Naive thymus-derived CD4-positive, alpha-beta T cell (primary cell): ENCODE measurements around the gene GNRH2. TPM values are rescaled to one million over a fixed set of nuclear protein-coding genes. Genes with fewer than 3 reads are reported as not detected.
"Not testable (repeated sequence)": the region's sequence is repeated elsewhere in the genome, so short reads cannot be mapped to it uniquely, and the experiment has no call there.

Experiments
- ATAC-seq: fragments of 150-1000 bp; cut with Tn5 transposase; 2 replicates; pipeline ENCODE4 v1.10.0; 2021; ENCODE audit warnings: mild to moderate bottlenecking, moderate library complexity
- CTCF ChIA-PET: fragments of 350-600 bp; sonication (Branson Sonifier 250); formaldehyde crosslinking; loops from one replicate; lab custom pipeline; 2021; ENCODE audit warnings: antibody characterized with exemption; lab: Charles Lee
- POLR2A ChIA-PET: fragments of 350-600 bp; sonication (Branson Sonifier 250); formaldehyde crosslinking; loops from one replicate; lab custom pipeline; 2021; ENCODE audit warnings: antibody characterized with exemption, inconsistent platforms; lab: Charles Lee
- DNase-seq, 9 donors: peaks; one replicate each; pipeline versions ENCODE4 v3.0.0 to v3.0.0-alpha.2; 2020 to 2022; ENCODE audit warnings: mixed read lengths in 1 of 9
- H3K27ac ChIP-seq: one replicate; pipeline ENCODE4 v1.7.0; 2013; ENCODE audit warnings: mild to moderate bottlenecking, low read depth, low read length, moderate library complexity
- H3K27me3 ChIP-seq, 2 donors: one replicate each; pipeline ENCODE4 v1.7.0; 2013; ENCODE audit warnings: low read length in 2 of 2, mild to moderate bottlenecking in 2 of 2, moderate library complexity in 2 of 2; ENCODE audit not compliant: control insufficient read depth in 2 of 2, insufficient read depth in 2 of 2
- H3K36me3 ChIP-seq, 3 experiments: 1 replicate in 2 of 3; 2 replicates in 1 of 3; pipeline ENCODE4 v1.7.0; 2013; ENCODE audit warnings: low read length in 3 of 3, mild to moderate bottlenecking in 3 of 3, moderate library complexity in 1 of 3; ENCODE audit not compliant: insufficient read depth in 3 of 3, control insufficient read depth in 2 of 3
- H3K4me1 ChIP-seq, 2 donors: one replicate each; pipeline ENCODE4 v1.7.0; 2013; ENCODE audit warnings: low read length in 2 of 2, mild to moderate bottlenecking in 2 of 2, moderate library complexity in 1 of 2; ENCODE audit not compliant: control insufficient read depth in 2 of 2, insufficient read depth in 2 of 2
- H3K4me3 ChIP-seq: 2 replicates; pipeline ENCODE4 v1.7.0; 2013; ENCODE audit warnings: mild to moderate bottlenecking, low read length
- H3K9me3 ChIP-seq, 3 experiments: 1 replicate in 2 of 3; 2 replicates in 1 of 3; pipeline ENCODE4 v1.7.0; 2013; ENCODE audit warnings: low read length in 3 of 3; ENCODE audit not compliant: control insufficient read depth in 2 of 3
- H3K27ac Mint-ChIP-seq, 9 donors: one replicate each; pipeline ENCODE4 v1.8.0; 2020 to 2022; ENCODE audit warnings: mixed read lengths in 9 of 9, mild to moderate bottlenecking in 8 of 9, moderate library complexity in 5 of 9, inconsistent platforms in 2 of 9
- H3K27me3 Mint-ChIP-seq, 5 donors: one replicate each; pipeline ENCODE4 v1.8.0; 2021 to 2022; ENCODE audit warnings: mixed read lengths in 5 of 5, mild to moderate bottlenecking in 1 of 5
- H3K36me3 Mint-ChIP-seq, 5 donors: one replicate each; pipeline ENCODE4 v1.8.0; 2020 to 2022; ENCODE audit warnings: mixed read lengths in 5 of 5, mild to moderate bottlenecking in 3 of 5, inconsistent platforms in 1 of 5
- H3K4me1 Mint-ChIP-seq, 7 donors: one replicate each; pipeline ENCODE4 v1.8.0; 2020 to 2022; ENCODE audit warnings: mixed read lengths in 7 of 7, mild to moderate bottlenecking in 3 of 7, inconsistent platforms in 1 of 7
- H3K4me3 Mint-ChIP-seq, 10 donors: one replicate each; pipeline ENCODE4 v1.8.0; 2020 to 2022; ENCODE audit warnings: mild to moderate bottlenecking in 10 of 10, mixed read lengths in 10 of 10, moderate library complexity in 6 of 10, inconsistent platforms in 2 of 10
- H3K9me3 Mint-ChIP-seq, 11 donors: one replicate each; pipeline ENCODE4 v1.8.0; 2020 to 2022; ENCODE audit warnings: mixed read lengths in 11 of 11, mild to moderate bottlenecking in 4 of 11, inconsistent platforms in 1 of 11, moderate library complexity in 1 of 11
- intact Hi-C, 2 donors: fragments of 100-400 bp; cut with micrococcal nuclease; formaldehyde crosslinking; loops; one replicate each; pipeline ENCODE4 v1.15.1; 2023
- polyA plus RNA-seq, 2 donors: library from polyadenylated mRNA; unstranded; fragments of 300-500 nt; fragmentation: Illumina TruSeq; gene quantifications; one replicate each; pipeline ENCODE4 v1.2.3, GENCODE V29; 2021
- total RNA-seq, 6 experiments: library from RNA in 5 of 6; stranded (reverse) in 5 of 6; gene quantifications; 1 replicate in 5 of 6; 2 replicates in 1 of 6; pipeline ENCODE4 v1.2.3 and lab custom pipeline; 2021 to 2026

The GNRH2 gene
- total and polyA plus RNA-seq, 7 experiments from 2014 or later, result 0.88 to 2.9 (median 1.4) TPM; not detected in 2

GRCh38 chr20:3011752-3012151 lies 31.7 kb upstream of the GNRH2 start:
- ChIA-PET POLR2A (no interaction called here), CTCF (no interaction called here)
- Histone ChIP-seq H3K27ac (no peak overlapping the region), H3K27me3 (no peaks in the 10 kb centered on the region), H3K4me1 (no peaks in the 10 kb centered on the region), H3K36me3 (peaks cover 0 to 34% (median 5%) of the 10 kb centered on the region in 3 experiments), H3K9me3 (no peaks in the 10 kb centered on the region), H3K4me3 (no peak overlapping the region)
- Mint-ChIP-seq H3K27ac (peak overlapping the region in 6 of 9 donors; percentile 0 to 74 (median 34)), H3K4me1 (peaks cover 0 to 44% (median 4%) of the 10 kb centered on the region in 7 donors), H3K27me3 (no peaks in the 10 kb centered on the region), H3K9me3 (peaks cover 0 to 2% (median 0%) of the 10 kb centered on the region in 11 donors), H3K36me3 (peaks cover 8 to 44% (median 28%) of the 10 kb centered on the region in 5 donors), H3K4me3 (peak overlapping the region in 1 of 10 donors; percentile 6)
- no peak for ATAC-seq
- intact Hi-C loops, result no loop called here
- no peak for DNase-seq

- Histone ChIP-seq H3K4me3 (no peak overlapping the region), H3K9me3 (no peaks in the 10 kb centered on the region), H3K4me1 (no peaks in the 10 kb centered on the region), H3K36me3 (peaks cover 0 to 26% (median 0%) of the 10 kb centered on the region in 3 experiments), H3K27ac (no peak overlapping the region), H3K27me3 (no peaks in the 10 kb centered on the region)
- DNase-seq, result no peak
- Mint-ChIP-seq H3K27ac (no peak overlapping the region), H3K4me3 (no peak overlapping the region), H3K27me3 (no peaks in the 10 kb centered on the region), H3K9me3 (no peaks in the 10 kb centered on the region), H3K4me1 (peaks cover 0 to 44% (median 4%) of the 10 kb centered on the region in 7 donors), H3K36me3 (peaks cover 6 to 43% (median 31%) of the 10 kb centered on the region in 5 donors)
- POLR2A ChIA-PET, result no interaction called here
- intact Hi-C loops, result no loop called here
- ATAC-seq, result no peak
- CTCF ChIA-PET, result no interaction called here
These were observed 29.7 kb upstream of the GNRH2 start for GRCh38 chr20:3013771-3014170.

GRCh38 chr20:3014179-3014578 lies 29.2 kb upstream of the GNRH2 start:
- Histone ChIP-seq H3K9me3 (no peaks in the 10 kb centered on the region), H3K4me3 (no peak overlapping the region), H3K27me3 (no peaks in the 10 kb centered on the region), H3K36me3 (peaks cover 0 to 23% (median 0%) of the 10 kb centered on the region in 3 experiments), H3K27ac (no peak overlapping the region), H3K4me1 (no peaks in the 10 kb centered on the region)
- ATAC-seq, result no peak
- no peak for DNase-seq
- Mint-ChIP-seq H3K27me3 (no peaks in the 10 kb centered on the region), H3K9me3 (no peaks in the 10 kb centered on the region), H3K4me3 (no peak overlapping the region), H3K27ac (no peak overlapping the region), H3K36me3 (peaks cover 6 to 39% (median 27%) of the 10 kb centered on the region in 5 donors), H3K4me1 (peaks cover 0 to 41% (median 4%) of the 10 kb centered on the region in 7 donors)
- POLR2A ChIA-PET, result interaction anchor here (1.0 kb wide), 1 partner anchor 9 kb away, joined by 3 read pairs; no protein-coding TSS in a partner anchor
- intact Hi-C loops, result no loop called here
- CTCF ChIA-PET, result no interaction called here

GRCh38 chr20:3014662-3015061 lies 28.8 kb upstream of the GNRH2 start:
- H3K36me3 Mint-ChIP-seq, result peaks cover 6 to 34% (median 22%) of the 10 kb centered on the region in 5 donors
- H3K27me3 Mint-ChIP-seq, result no peaks in the 10 kb centered on the region
- ChIA-PET CTCF (no interaction called here), POLR2A (interaction anchor here (1.0 kb wide), 1 partner anchor 10 kb away, joined by 3 read pairs; no protein-coding TSS in a partner anchor)
- no peaks in the 10 kb centered on the region for H3K9me3 Mint-ChIP-seq
- Histone ChIP-seq H3K4me1 (no peaks in the 10 kb centered on the region), H3K27me3 (no peaks in the 10 kb centered on the region), H3K4me3 (no peak overlapping the region), H3K36me3 (peaks cover 0 to 23% (median 0%) of the 10 kb centered on the region in 3 experiments), H3K27ac (no peak overlapping the region), H3K9me3 (no peaks in the 10 kb centered on the region)
- peak overlapping the region in 1 of 10 donors; percentile 15 for H3K4me3 Mint-ChIP-seq
- H3K4me1 Mint-ChIP-seq, result peaks cover 0 to 36% (median under 1%) of the 10 kb centered on the region in 7 donors
- H3K27ac Mint-ChIP-seq, result peak overlapping the region in 2 of 9 donors; percentile 56 to 70
- no peak for ATAC-seq
- DNase-seq, result no peak
- intact Hi-C loops, result no loop called here

- ATAC-seq, H3K4me1 ChIP-seq, H3K4me3 Mint-ChIP-seq, intact Hi-C loops, H3K27ac ChIP-seq, H3K9me3 ChIP-seq, H3K27me3 Mint-ChIP-seq, H3K9me3 Mint-ChIP-seq, H3K4me3 ChIP-seq, DNase-seq, H3K27me3 ChIP-seq, CTCF ChIA-PET: not testable (repeated sequence)
- peaks cover 6 to 32% (median 22%) of the 10 kb centered on the region in 5 donors for H3K36me3 Mint-ChIP-seq
- POLR2A ChIA-PET, result interaction anchor here (0.6 to 1.0 kb wide), 2 partner anchors 10 to 280 kb away, joined by 3 read pairs; no protein-coding TSS in a partner anchor
- H3K4me1 Mint-ChIP-seq, result peaks cover 0 to 36% (median 0%) of the 10 kb centered on the region in 7 donors
- H3K36me3 ChIP-seq, result peaks cover 0 to 23% (median 0%) of the 10 kb centered on the region in 3 experiments
- peak overlapping the region in 1 of 9 donors; percentile 21 for H3K27ac Mint-ChIP-seq
These were observed 28.1 kb upstream of the GNRH2 start for GRCh38 chr20:3015302-3015701.

GRCh38 chr20:3021327-3021726 lies 22.1 kb upstream of the GNRH2 start:
- H3K4me3 ChIP-seq, result no peak overlapping the region
- peaks cover 10 to 57% (median 36%) of the 10 kb centered on the region in 5 donors for H3K36me3 Mint-ChIP-seq
- peaks cover 0 to 1% (median 0%) of the 10 kb centered on the region in 11 donors for H3K9me3 Mint-ChIP-seq
- ATAC-seq (no peak), DNase-seq (no peak)
- no peaks in the 10 kb centered on the region for H3K4me1 Mint-ChIP-seq
- H3K27me3 ChIP-seq, result no peaks in the 10 kb centered on the region
- CTCF ChIA-PET, result no interaction called here
- no peak overlapping the region for H3K27ac ChIP-seq
- POLR2A ChIA-PET, result no interaction called here
- intact Hi-C loops, result no loop called here
- H3K4me3 Mint-ChIP-seq, result no peak overlapping the region
- H3K9me3 ChIP-seq, result no peaks in the 10 kb centered on the region
- H3K27me3 Mint-ChIP-seq, result no peaks in the 10 kb centered on the region
- H3K4me1 ChIP-seq, result no peaks in the 10 kb centered on the region
- peak overlapping the region in 4 of 9 donors; percentile 2 to 80 (median 33) for H3K27ac Mint-ChIP-seq
- H3K36me3 ChIP-seq, result peaks cover 7 to 65% (median 10%) of the 10 kb centered on the region in 3 experiments

- ChIA-PET CTCF (no interaction called here), POLR2A (no interaction called here)
- no peaks in the 10 kb centered on the region for H3K27me3 ChIP-seq
- peaks cover 7 to 67% (median 10%) of the 10 kb centered on the region in 3 experiments for H3K36me3 ChIP-seq
- DNase-seq (no peak), ATAC-seq (no peak)
- no peaks in the 10 kb centered on the region for H3K4me1 ChIP-seq
- Mint-ChIP-seq H3K27ac (peak overlapping the region in 1 of 9 donors; percentile 28), H3K36me3 (peaks cover 11 to 57% (median 35%) of the 10 kb centered on the region in 5 donors), H3K4me3 (no peak overlapping the region), H3K27me3 (no peaks in the 10 kb centered on the region), H3K4me1 (no peaks in the 10 kb centered on the region), H3K9me3 (peaks cover 0 to 1% (median 0%) of the 10 kb centered on the region in 11 donors)
- no peak overlapping the region for H3K4me3 ChIP-seq
- intact Hi-C loops, result no loop called here
- no peak overlapping the region for H3K27ac ChIP-seq
- H3K9me3 ChIP-seq, result no peaks in the 10 kb centered on the region
These were observed 21.6 kb upstream of the GNRH2 start for GRCh38 chr20:3021777-3022176.
